ENCODE data around the gene LRRC53.

LRRC53 gene

DNA sequence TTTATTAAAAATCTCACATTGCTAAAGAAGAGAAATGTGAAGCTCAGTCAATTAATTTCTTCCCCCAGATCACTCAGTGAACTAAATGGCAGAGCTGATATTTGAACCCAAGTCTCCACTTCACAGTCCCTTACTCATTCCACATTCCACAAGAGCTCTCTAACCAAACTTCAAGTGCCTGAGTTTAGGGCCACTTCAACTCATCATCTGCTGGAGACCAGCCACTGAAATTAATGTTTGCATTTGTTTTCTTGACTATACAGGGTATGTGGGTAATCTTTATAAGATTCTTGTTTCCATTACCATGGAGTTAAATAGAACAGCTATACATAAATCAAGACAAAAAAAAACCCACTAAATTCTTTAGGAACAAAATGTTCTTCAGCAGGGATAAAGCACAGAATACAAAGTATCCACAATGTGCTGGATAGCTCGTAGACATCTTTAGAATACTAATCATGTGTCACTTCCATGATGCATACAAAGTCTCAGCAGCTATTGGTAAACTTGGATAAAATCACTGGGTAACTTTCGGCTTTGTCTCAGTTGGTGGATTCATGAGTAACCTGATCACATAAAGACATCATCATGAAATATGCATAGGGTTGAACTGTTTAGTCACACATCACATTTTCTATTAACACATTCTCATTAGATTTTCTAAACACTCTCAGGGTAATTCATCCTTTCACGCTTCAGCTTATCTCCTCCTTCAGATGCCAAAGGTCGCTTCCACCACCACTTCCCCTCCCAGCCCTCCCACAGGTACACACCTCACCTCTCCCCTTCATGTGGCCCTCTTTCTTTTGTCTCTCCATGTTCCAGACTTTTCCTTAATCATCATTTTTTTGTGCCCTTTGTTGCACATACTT is 89.8 kb downstream of the LRRC53 start:
- Histone ChIP-seq H3K27me3 (ENCODE audit: control insufficient read depth, insufficient read depth, low read length) (no peaks in the 10 kb centered on the region), H3K36me3 (ENCODE audit: control insufficient read depth, insufficient read depth, low read length) (no peaks in the 10 kb centered on the region), H3K4me3 (ENCODE audit: low read length) (no peak overlapping the region), H3K9me3 (ENCODE audit: control insufficient read depth, insufficient read depth, low read length) (no peaks in the 10 kb centered on the region), H3K27ac (ENCODE audit: low read length) (no peak overlapping the region), H3K4me1 (ENCODE audit: control insufficient read depth, insufficient read depth, low read length) (no peaks in the 10 kb centered on the region)
- DNase-seq (ENCODE audit: low read depth, low spot score): no peak
- 100% methylated on average over 1 of the region's 4 CpGs for WGBS (ENCODE audit: insufficient coverage, insufficient read length)

DNA sequence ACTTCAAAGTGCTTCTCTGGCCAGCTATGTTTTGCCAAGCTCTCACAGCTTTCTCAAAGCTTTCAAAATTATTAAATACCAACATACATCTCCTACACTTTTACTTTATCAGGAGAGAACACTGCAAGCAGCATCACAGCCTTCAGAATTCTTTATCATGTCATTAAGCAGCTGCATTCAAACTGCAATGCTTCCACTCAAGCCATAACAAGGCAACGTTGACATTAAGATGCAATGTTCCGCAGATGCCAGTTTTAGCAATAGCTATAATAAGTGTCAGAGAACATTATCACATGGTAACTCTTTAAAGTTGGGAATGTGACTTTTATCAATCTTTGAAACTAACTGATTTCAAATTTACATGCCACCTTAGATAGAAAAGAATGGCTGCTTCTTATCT is 91.9 kb downstream of the LRRC53 start:
- Histone ChIP-seq H3K27me3 (ENCODE audit: control insufficient read depth, insufficient read depth, low read length) (no peaks in the 10 kb centered on the region), H3K4me1 (ENCODE audit: control insufficient read depth, insufficient read depth, low read length) (no peaks in the 10 kb centered on the region), H3K4me3 (ENCODE audit: low read length) (no peak overlapping the region), H3K27ac (ENCODE audit: low read length) (no peak overlapping the region), H3K36me3 (ENCODE audit: control insufficient read depth, insufficient read depth, low read length) (no peaks in the 10 kb centered on the region), H3K9me3 (ENCODE audit: control insufficient read depth, insufficient read depth, low read length) (no peaks in the 10 kb centered on the region)
- DNase-seq (ENCODE audit: low read depth, low spot score): no peak
- no CpG with 5 or more reads among the region's 2 CpGs for WGBS (ENCODE audit: insufficient coverage, insufficient read length)

Data from iPS DF 6.9 (cell line).